SJSA1 (cell line): ENCODE results near the gene SLC25A11. TPM values are rescaled to one million over a fixed set of nuclear protein-coding genes. Genes with fewer than 3 reads are reported as not detected.
A peak's percentile ranks its signal among the peaks of the same experiment; 100 is the strongest.

Source experiments
- DNase-seq, 2 experiments: peaks; one replicate each; pipeline ENCODE4 v3.0.0-alpha.2; 2015 to 2020; ENCODE audit warnings: low spot score in 2 of 2, low read depth in 1 of 2
- H3K27ac ChIP-seq: fragments of 250-450 bp; sonication (Bioruptor Pico); 2 replicates; pipeline ENCODE4 v1.5.1; 2020; ENCODE audit warnings: mild to moderate bottlenecking, moderate library complexity
- H3K27me3 ChIP-seq: fragments of 250-450 bp; sonication (Bioruptor Pico); replicated peaks from 2 replicates; pipeline ENCODE4 v1.5.1; 2020; ENCODE audit warnings: mild to moderate bottlenecking, moderate library complexity
- H3K36me3 ChIP-seq: fragments of 250-450 bp; sonication (Bioruptor Pico); 2 replicates; pipeline ENCODE4 v1.5.1; 2020; ENCODE audit warnings: mild to moderate bottlenecking
- H3K4me1 ChIP-seq: fragments of 250-450 bp; sonication (Bioruptor Pico); replicated peaks from 2 replicates; pipeline ENCODE4 v1.6.1; 2021; ENCODE audit warnings: mild to moderate bottlenecking
- H3K4me3 ChIP-seq: fragments of 250-450 bp; sonication (Bioruptor Pico); 2 replicates; pipeline ENCODE4 v1.5.1; 2020; ENCODE audit warnings: mild to moderate bottlenecking
- H3K9me3 ChIP-seq: fragments of 250-450 bp; sonication (Bioruptor Pico); replicated peaks from 2 replicates; pipeline ENCODE4 v1.5.1; 2020; ENCODE audit warnings: mild to moderate bottlenecking
- total RNA-seq: library from RNA; depleted of rRNA; stranded (reverse); fragments of >200 nt; shearing (Covaris generic); gene quantifications from 2 replicates; pipeline ENCODE4 v1.2.3, GENCODE V29; 2014

SLC25A11 gene
- total RNA-seq, 1 experiment from 2014 or later = 68.4 TPM

DNA sequence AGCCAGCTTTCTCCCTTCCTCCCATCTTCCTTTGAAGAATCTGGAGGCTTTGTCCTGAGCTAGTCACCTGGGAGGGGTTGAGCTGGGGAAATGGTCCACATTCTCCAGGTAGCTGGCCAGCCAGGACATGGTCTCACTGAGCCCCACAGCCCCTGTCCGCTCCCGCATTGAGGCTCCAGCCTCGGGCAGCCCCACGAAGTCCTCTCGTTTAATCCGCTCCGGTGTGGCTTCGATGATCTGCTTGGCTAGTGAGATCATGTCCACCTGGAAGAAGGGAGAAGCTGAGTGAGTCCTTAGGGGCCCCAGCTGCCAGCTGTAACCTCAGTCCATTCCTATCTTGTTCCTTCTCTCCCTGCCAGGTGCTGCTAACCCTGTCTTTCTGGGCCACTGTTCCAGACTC is 30.4 kb upstream of the SLC25A11 start:
- H3K9me3 ChIP-seq = no peaks in the 10 kb centered on the region
- H3K36me3 ChIP-seq = peaks cover 87% of the 10 kb centered on the region
- H3K27me3 ChIP-seq = no peaks in the 10 kb centered on the region
- peak overlapping the region; percentile 93 for H3K27ac ChIP-seq
- no peak overlapping the region for H3K4me3 ChIP-seq
- no peak for DNase-seq
- peaks cover 39% of the 10 kb centered on the region for H3K4me1 ChIP-seq

DNA sequence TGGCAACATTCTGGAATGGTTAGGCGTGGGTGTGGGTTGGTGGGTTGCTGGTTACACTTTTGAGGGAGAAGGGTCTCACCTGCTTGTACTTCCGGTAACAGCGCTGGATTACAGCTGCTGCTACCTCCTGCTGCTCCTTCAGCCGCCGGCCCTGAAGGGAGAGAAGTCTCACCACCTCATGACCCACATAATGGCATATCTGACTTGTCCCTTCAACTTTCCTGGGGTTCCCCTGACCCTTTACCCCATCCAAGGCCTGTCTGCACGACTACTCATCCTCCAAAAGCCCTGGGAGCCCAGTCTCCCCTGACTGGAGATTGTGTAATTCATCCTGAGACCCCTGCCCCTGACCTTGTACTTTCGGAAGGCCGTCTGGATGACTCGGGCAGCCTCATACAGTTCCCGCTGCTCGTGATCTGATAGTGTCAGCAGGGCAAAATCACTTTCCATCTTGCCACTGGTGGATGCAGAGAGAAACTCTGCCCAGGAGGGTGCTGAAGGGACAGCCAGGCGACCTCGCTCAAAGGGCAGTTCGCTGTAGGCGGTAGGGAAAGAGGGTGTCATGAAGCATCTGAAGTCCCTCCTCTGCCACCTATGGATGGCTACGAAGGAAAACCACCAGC is 29.8 kb upstream of the SLC25A11 start:
- peak in 1 of 2 experiments; percentile 43 for DNase-seq
- peak overlapping the region; percentile 57 for H3K4me3 ChIP-seq

DNA sequence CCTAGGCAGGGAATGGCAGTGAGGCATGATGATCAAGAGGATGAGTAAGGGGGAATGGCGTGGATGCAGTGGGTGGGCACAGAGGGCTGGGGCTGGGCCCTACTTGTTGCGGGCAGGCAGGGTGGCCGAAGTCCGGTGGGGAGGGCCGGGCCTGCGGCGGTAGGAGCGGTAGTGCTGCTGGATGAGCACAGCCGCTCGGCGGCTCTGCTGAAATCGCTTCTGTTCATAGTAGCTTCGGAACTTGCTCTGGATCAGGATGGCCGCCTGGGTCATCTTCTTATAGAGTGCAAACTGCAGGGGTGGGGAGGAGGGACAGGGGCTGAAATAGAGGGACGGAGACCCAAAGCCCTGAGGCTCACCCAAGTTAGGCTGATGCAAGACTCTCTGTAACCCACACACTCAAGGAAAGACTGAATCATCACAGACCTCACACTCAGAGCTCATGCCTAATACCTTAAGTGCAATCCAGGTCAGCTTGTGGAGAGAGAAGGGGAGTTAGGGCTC is 29.3 kb upstream of the SLC25A11 start:
- peaks cover 39% of the 10 kb centered on the region for H3K4me1 ChIP-seq
- peak overlapping the region; percentile 57 for H3K4me3 ChIP-seq
- H3K9me3 ChIP-seq = no peaks in the 10 kb centered on the region
- peak overlapping the region; percentile 93 for H3K27ac ChIP-seq
- H3K36me3 ChIP-seq = peaks cover 85% of the 10 kb centered on the region
- peak; percentile 96 to 97 for DNase-seq
- H3K27me3 ChIP-seq = no peaks in the 10 kb centered on the region

More for the DNA sequence above, 29.8 kb upstream of the SLC25A11 start:
- Histone ChIP-seq H3K9me3 (no peaks in the 10 kb centered on the region), H3K27ac (peak overlapping the region; percentile 93), H3K36me3 (peaks cover 87% of the 10 kb centered on the region), H3K27me3 (no peaks in the 10 kb centered on the region), H3K4me1 (peaks cover 39% of the 10 kb centered on the region)

DNA sequence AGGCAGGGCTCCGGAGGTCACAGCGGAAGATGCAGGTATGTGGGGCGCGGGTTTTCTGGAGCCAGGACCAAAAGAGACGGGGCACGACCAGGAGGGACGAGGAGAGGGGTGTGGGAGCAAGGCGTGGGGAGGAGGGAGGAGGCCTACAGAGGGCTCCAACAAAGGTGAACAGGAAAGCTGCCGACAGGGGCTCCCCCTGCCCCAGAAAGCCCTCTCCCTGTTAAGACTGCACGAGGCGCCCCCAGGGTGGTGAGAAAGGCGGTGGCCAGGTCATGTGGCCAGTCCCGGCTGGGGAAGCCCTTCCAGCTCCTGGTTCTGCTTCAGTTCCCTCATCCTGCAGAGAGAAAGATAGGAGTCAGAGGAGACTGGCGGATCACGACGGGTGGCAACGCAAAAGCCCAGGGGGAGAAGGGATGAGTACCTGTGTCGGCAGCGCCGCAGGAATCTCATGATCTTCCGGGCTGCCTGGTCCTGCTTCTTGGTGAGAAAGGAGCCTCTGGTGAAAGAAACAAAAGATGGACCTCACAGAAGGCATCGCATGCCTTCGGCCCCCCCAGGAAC is 28.7 kb upstream of the SLC25A11 start:
- H3K4me1 ChIP-seq = peaks cover 39% of the 10 kb centered on the region
- H3K27ac ChIP-seq = peak overlapping the region; percentile 93
- H3K36me3 ChIP-seq = peaks cover 80% of the 10 kb centered on the region
- no peaks in the 10 kb centered on the region for H3K9me3 ChIP-seq
- peak overlapping the region; percentile 57 for H3K4me3 ChIP-seq
- H3K27me3 ChIP-seq = no peaks in the 10 kb centered on the region
- no peak for DNase-seq

DNA sequence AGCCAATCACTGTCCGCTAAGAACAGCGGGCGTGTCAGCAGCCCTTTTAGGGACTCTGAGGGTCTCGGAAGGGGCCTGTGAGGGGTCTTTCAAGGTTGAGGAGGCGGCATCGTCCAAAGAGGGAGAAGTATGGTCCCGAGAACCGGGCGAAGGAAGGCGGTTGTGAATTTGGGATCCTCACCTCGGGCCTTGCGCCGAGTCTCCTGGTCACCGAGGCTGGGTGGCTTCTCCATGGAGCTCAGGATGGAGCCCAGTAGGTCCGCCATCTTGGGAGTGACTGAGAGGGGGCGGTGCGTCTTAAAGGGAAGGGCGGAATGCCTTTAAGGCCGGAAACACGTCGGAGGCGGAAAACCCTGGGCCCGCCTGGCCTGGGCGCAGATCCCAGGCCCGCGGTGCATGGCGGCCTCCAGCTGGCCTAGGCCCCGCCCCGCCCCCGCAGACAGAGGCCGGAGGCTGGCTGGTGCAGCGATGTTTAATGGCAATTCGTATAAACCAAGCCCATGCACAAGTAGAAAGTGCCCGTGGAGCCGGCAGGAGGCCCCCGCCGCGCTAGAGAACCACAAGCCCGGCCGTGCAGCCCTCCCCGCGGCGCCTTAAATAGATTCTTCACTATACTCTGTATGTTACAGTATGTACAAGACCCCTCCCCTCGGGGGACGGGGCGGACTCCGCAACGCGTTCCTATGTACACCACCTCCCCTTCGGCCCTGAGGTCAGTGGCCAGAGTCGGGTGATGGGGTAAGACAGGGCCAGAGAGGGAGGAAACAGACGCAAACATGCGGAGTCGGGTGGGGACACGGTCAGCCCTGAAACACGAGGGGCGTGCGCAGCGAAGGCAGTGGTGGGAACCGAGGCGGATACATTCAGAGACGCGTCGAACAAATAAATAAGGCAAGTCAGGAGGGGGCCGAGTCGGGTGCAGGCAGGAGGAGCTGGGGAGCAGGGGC is 28.0 kb upstream of the SLC25A11 start, which contains the start of gene SPAG7:
Gene SPAG7 (minus strand): TSS at position 279 of the 947 bp plus-strand sequence. CDS start 13 bp downstream, at position 266.
- peak within 1 kb of the TSS; percentile 93 for H3K27ac ChIP-seq
- H3K27me3 ChIP-seq = no peaks in the 10 kb centered on the region
- H3K4me1 ChIP-seq = peaks cover 39% of the 10 kb centered on the region
- H3K9me3 ChIP-seq = no peaks in the 10 kb centered on the region
- H3K36me3 ChIP-seq = peaks cover 72% of the 10 kb centered on the region
- DNase-seq = peak; percentile 93 to 99
- peak within 1 kb of the TSS; percentile 57 for H3K4me3 ChIP-seq

DNA sequence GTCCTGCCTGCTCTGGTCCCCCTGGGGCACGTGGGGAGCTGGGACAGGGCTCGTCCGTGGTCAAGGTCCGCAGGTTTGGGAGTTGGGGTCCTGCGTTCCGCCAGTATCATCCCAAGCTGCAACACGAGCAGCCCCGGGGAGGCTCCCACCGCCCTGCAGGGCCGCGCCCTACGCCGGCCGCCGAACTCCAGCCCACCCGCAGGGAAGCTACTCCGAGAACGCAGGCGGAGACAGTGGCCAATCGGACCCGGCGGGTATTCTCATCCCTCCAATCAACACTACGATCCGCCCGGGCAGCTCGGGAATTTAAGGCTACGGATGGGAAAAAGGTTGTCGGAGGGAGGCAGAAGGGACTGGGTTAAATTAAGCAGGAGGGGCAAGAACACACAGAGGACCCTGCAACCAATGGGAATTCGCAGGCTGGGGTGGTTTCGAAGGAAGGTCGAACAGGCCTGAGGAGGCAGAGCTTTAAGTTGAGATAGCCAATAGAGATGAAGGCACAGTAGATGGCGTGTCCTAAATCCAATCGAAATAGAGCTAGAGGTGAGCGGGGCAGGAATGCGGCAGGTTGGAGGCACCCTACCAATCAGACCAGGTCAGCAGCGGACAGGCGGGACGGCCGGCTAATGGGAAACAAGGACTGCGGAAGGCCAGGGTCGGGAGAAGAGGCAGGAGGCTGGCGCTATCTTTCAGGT is 27.1 kb upstream of the SLC25A11 start:
- DNase-seq = peak; percentile 98 to 99
- peak overlapping the region; percentile 57 for H3K4me3 ChIP-seq
- H3K36me3 ChIP-seq = peaks cover 68% of the 10 kb centered on the region
- H3K9me3 ChIP-seq = no peaks in the 10 kb centered on the region
- H3K27ac ChIP-seq = peak overlapping the region; percentile 93
- H3K4me1 ChIP-seq = peaks cover 39% of the 10 kb centered on the region
- H3K27me3 ChIP-seq = no peaks in the 10 kb centered on the region

DNA sequence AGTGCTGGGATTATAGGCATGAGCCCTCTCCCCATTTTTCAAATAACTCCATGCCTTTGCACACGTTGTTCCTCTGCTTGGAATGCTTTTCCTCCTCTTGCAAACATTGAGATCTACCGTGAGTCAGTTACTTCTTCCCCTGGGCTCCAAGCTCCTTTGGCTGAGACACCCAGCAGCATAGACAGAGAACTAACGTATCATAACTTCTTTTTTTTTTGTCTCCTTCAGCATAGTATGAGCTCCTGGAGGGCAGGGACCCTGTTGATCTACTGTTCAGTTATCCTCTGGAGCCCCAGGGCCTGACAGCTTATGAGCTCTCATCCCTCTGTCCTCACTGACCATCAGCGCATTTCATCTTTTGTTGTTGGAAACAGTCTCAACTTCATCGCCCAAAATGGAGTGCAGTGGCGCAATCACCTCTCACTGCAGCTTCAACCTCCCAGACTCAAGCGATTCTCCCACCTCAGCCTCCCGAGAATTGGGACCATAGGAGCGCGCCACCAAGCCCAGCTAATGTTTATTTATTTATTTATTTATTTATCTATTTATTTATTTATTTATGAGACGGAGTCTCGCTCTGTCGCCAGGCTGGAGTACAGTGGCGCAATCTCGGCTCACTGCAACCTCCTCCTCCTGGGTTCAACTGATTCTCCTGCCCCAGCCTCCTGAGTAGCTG is 25.6 kb upstream of the SLC25A11 start:
- Histone ChIP-seq H3K9me3 (no peaks in the 10 kb centered on the region), H3K4me1 (peaks cover 31% of the 10 kb centered on the region), H3K27ac (no peak overlapping the region), H3K36me3 (peaks cover 67% of the 10 kb centered on the region), H3K4me3 (no peak overlapping the region), H3K27me3 (no peaks in the 10 kb centered on the region)
- no peak for DNase-seq

DNA sequence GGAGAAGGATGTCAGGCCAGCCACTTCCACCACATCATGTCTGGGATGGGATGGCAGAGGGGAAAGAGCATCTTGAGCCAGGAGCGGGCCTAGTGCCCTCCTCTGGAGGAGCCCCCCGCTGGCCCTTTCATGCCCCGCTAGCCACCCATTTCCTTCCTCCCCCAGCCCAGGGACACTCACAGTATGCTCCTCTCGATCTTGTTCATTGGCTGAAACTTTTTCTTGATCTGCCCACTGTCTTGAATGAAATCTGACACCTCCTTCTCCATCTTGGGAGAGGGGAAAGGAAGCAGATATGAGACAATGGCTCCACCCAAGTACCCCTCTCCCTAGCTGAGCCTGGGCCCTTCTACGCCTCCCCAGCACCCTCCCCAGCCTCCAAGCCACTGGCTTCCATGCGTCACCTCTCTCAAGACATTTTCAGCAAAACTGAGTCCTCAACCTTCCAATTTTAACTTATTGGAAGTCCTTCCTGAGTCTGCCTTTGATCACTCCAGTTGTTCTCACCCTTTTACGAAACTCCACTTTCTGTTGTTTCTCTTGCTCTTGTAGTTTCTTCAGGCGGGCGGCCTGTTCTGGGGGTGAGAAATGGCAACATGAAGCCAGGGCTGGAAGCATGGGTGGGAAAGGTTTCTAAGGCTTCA is 20.6 kb upstream of the SLC25A11 start:
- no peak for DNase-seq
- H3K9me3 ChIP-seq = no peaks in the 10 kb centered on the region
- H3K4me1 ChIP-seq = no peaks in the 10 kb centered on the region
- peaks cover 51% of the 10 kb centered on the region for H3K36me3 ChIP-seq
- no peak overlapping the region for H3K27ac ChIP-seq
- no peaks in the 10 kb centered on the region for H3K27me3 ChIP-seq
- no peak overlapping the region for H3K4me3 ChIP-seq

DNA sequence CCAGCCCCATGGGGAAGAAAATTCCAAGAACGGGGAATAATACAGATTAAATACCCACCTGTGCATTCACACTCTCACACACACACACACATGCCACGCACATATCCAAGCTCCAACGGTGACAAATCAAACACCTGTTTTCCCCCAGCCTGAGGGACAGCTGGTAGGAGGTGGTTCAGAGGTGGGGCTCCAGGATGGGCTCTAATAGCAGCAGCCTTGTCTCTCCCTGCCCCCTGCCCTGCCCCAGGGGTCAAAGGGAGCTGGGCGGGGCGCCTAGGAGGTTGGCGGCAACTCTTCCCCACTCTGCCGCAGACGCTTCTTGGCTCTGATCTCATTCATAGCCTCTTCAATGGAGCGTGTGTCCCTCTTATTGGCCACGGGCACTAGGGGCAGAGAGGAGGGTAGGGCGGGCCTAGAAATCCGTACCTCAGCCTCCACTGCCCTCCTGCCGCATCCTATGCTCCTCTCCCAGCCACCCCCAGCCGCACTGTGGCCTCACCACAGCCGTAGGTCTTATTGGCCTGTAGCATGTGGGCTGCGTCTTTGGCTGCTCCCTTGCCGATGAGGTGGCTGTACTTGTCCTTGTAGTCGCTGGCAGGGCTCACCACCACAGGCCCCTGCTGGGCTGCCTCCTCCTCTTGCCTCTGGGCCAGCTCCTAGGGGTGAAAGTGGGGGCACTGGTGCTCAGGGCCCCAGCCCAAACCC is 19.6 kb upstream of the SLC25A11 start:
- Histone ChIP-seq H3K4me1 (no peaks in the 10 kb centered on the region), H3K4me3 (no peak overlapping the region), H3K27me3 (no peaks in the 10 kb centered on the region), H3K9me3 (no peaks in the 10 kb centered on the region), H3K27ac (no peak overlapping the region), H3K36me3 (peaks cover 41% of the 10 kb centered on the region)
- DNase-seq = no peak

DNA sequence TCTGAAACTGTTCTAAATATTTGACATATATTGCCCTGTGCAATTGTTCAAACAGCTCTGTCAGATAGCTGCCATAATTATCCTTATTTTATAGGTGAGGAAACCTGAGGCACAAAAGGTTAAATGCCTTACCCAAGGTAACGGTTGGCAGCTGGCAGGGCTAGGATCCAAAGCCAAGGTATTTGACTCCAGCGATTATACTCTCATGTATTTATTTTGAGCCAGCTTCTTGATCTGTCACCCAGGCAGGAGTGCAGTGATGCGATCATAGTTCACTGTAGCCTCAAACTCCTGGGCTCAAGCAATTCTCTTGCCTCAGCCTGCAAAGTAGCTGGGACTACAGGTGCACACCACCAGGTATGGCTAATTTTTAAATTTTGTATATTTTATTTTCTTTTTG is 18.3 kb upstream of the SLC25A11 start:
- Histone ChIP-seq H3K27ac (no peak overlapping the region), H3K36me3 (peaks cover 40% of the 10 kb centered on the region), H3K27me3 (no peaks in the 10 kb centered on the region), H3K9me3 (no peaks in the 10 kb centered on the region), H3K4me1 (peaks cover 11% of the 10 kb centered on the region), H3K4me3 (no peak overlapping the region)
- no peak for DNase-seq

DNA sequence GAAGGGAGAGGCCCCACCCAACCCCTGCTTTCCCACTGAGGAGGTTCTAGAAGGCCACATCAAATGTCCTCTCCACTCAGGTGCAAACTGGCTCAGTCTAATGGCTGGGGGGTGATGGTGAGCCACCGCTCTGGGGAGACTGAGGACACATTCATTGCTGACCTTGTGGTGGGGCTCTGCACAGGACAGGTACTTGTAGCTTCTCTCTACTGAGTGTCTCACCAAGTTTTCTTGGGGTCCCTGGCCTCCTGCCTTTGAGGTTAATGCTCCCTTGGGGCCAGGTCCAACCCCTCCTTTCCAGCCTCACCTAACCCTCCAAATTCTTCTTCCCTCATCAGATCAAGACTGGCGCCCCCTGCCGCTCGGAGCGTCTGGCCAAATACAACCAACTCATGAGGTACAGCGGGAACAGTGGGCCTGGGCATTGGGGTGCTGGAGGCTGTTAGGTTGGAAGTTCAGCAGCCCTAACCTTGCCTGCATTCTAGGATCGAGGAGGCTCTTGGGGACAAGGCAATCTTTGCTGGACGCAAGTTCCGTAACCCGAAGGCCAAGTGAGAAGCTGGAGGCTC is 16.7 kb upstream of the SLC25A11 start:
- DNase-seq = no peak
- H3K36me3 ChIP-seq = peaks cover 34% of the 10 kb centered on the region
- no peak overlapping the region for H3K27ac ChIP-seq
- no peak overlapping the region for H3K4me3 ChIP-seq
- H3K27me3 ChIP-seq = no peaks in the 10 kb centered on the region
- no peaks in the 10 kb centered on the region for H3K9me3 ChIP-seq
- peaks cover 26% of the 10 kb centered on the region for H3K4me1 ChIP-seq

DNA sequence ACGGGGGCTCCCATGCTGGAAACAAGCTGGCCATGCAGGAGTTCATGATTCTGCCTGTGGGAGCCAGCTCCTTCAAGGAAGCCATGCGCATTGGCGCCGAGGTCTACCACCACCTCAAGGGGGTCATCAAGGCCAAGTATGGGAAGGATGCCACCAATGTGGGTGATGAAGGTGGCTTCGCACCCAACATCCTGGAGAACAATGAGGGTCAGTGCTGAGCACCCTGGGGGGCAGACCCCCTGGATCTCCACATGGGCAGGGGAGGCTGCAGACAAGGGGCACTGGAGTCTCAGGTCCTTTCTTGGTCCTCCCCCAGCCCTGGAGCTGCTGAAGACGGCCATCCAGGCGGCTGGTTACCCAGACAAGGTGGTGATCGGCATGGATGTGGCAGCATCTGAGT is 15.2 kb upstream of the SLC25A11 start:
- no peak for DNase-seq
- no peak overlapping the region for H3K27ac ChIP-seq
- H3K4me3 ChIP-seq = no peak overlapping the region
- H3K4me1 ChIP-seq = peaks cover 41% of the 10 kb centered on the region
- no peaks in the 10 kb centered on the region for H3K9me3 ChIP-seq
- peaks cover 22% of the 10 kb centered on the region for H3K36me3 ChIP-seq
- H3K27me3 ChIP-seq = no peaks in the 10 kb centered on the region
